Neural progenitor cell (in vitro differentiated cells): ENCODE results near the gene POLK.
A peak's percentile ranks its signal among the peaks of the same experiment; 100 is the strongest.

Source experiments
- CTCF ChIP-seq: fragments of 200-600 bp; sonication (generic); IDR thresholded peaks from 2 replicates; pipeline ENCODE4 v1.5.1; 2017; ENCODE audit warnings: antibody characterized with exemption, mild to moderate bottlenecking
- EZH2 ChIP-seq: fragments of 200-600 bp; sonication (generic); IDR thresholded peaks from 2 replicates; pipeline ENCODE4 v1.6.1; 2017; ENCODE audit warnings: antibody characterized with exemption, mild to moderate bottlenecking, moderate library complexity
- EZH2phosphoT487 ChIP-seq: fragments of 200-600 bp; sonication (generic); IDR thresholded peaks from 2 replicates; pipeline ENCODE4 v1.6.1; 2017; ENCODE audit warnings: antibody characterized with exemption

GRCh38 chr5:75588666-75589065, 77.0 kb downstream of the POLK start:
- TF ChIP-seq EZH2 (no peak), CTCF (no peak), EZH2phosphoT487 (peak; percentile 37)
